ENCODE data around the gene PTK7. TPM values are rescaled to one million over a fixed set of nuclear protein-coding genes. Genes with fewer than 3 reads are reported as not detected.

PTK7 gene
- total and polyA plus RNA-seq, 2 experiments from 2014 or later, result 75.8 to 115 TPM

DNA sequence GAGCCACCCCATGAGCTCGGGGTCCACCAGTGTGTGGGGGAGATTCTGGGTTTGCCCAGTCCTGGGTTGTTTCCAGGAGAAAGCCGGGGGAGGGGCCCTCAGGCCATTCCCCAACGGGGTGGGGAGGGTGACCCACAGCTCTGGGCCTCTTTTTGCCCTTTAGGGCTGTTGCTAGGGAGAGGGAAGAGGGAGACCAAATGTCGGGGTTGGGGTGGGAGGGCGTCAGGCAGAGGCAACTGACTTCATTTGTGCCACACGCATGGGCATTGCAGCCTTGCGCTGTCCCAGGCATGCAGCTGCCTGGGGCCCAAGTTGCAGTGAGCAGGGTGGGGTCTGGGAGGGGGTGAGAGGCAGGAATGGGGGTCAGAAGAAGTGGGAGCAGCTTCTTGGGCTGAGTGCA is 103.9 kb downstream of the PTK7 start:
- no peak for DNase-seq (ENCODE audit: low read depth in 1 of 2, low spot score in 1 of 2)
- no peak for TF ChIP-seq CTCF (IDR thresholded peaks at IDR 0.05; ENCODE audit: low read depth, low read length)
- H3K36me3 ChIP-seq, result peaks cover 49% of the 10 kb centered on the region

GRCh38 chr6:43180985-43181384 is 104.9 kb downstream of the PTK7 start:
- Histone ChIP-seq H3K27ac (peak overlapping the region; percentile 83), H3K4me3 (no peak overlapping the region)

More for the DNA sequence above, 103.9 kb downstream of the PTK7 start:
- H3K27me3 ChIP-seq, result no peaks in the 10 kb centered on the region
- H3K4me3 ChIP-seq, result no peak overlapping the region
- no peaks in the 10 kb centered on the region for H3K9me3 ChIP-seq (ENCODE audit: low read depth)
- peaks cover 4% of the 10 kb centered on the region for H3K4me1 ChIP-seq (ENCODE audit: low read depth)
- peak overlapping the region; percentile 83 for H3K27ac ChIP-seq

DNA sequence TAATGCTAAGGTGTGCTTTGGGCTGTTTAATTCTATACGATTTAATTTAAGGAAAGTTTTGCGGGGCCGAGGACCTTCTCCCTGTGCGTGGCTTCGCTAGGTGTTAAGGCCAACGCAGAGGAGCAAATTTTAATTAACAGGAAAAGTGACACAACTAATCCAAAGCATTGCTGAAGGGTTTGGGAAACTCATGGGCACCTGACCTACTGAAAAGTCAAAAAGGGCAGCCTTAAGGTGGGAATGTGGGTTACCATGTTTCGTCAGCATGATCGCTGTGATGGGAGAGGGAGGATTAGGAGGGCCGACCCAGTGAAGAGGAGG is 105.5 kb downstream of the PTK7 start:
- Histone ChIP-seq H3K27me3 (no peaks in the 10 kb centered on the region), H3K9me3 (ENCODE audit: low read depth) (no peaks in the 10 kb centered on the region), H3K27ac (peak overlapping the region; percentile 83), H3K4me3 (peak overlapping the region; percentile 73), H3K4me1 (ENCODE audit: low read depth) (peaks cover 3% of the 10 kb centered on the region), H3K36me3 (peaks cover 34% of the 10 kb centered on the region)
- TF ChIP-seq CTCF (IDR thresholded peaks at IDR 0.05; ENCODE audit: low read depth, low read length), result no peak
- DNase-seq (ENCODE audit: low read depth in 1 of 2, low spot score in 1 of 2), result no peak

More at GRCh38 chr6:43180985-43181384, 104.9 kb downstream of the PTK7 start:
- H3K9me3 ChIP-seq (ENCODE audit: low read depth), result no peaks in the 10 kb centered on the region
- no peaks in the 10 kb centered on the region for H3K27me3 ChIP-seq
- H3K4me1 ChIP-seq (ENCODE audit: low read depth), result peaks cover 3% of the 10 kb centered on the region
- no peak for DNase-seq (ENCODE audit: low read depth in 1 of 2, low spot score in 1 of 2)
- peaks cover 40% of the 10 kb centered on the region for H3K36me3 ChIP-seq
- TF ChIP-seq CTCF (IDR thresholded peaks at IDR 0.05; ENCODE audit: low read depth, low read length), result no peak

- no peak for TF ChIP-seq CTCF (IDR thresholded peaks at IDR 0.05; ENCODE audit: low read depth, low read length)
- DNase-seq (ENCODE audit: low read depth in 1 of 2, low spot score in 1 of 2), result peak; percentile 82 to 89
- Histone ChIP-seq H3K4me1 (ENCODE audit: low read depth) (peaks cover 3% of the 10 kb centered on the region), H3K27me3 (no peaks in the 10 kb centered on the region), H3K4me3 (peak within 1 kb of the TSS; percentile 73), H3K36me3 (peaks cover 30% of the 10 kb centered on the region), H3K27ac (peak within 1 kb of the TSS; percentile 83), H3K9me3 (ENCODE audit: low read depth) (no peaks in the 10 kb centered on the region)
These were observed 106.1 kb downstream of the PTK7 start, which contains the start of gene CUL9 for GRCh38 chr6:43181942-43182860. Gene CUL9 (plus strand): TSS chr6:43182196. CDS start chr6:43184311, 2,115 bp downstream.

DNA sequence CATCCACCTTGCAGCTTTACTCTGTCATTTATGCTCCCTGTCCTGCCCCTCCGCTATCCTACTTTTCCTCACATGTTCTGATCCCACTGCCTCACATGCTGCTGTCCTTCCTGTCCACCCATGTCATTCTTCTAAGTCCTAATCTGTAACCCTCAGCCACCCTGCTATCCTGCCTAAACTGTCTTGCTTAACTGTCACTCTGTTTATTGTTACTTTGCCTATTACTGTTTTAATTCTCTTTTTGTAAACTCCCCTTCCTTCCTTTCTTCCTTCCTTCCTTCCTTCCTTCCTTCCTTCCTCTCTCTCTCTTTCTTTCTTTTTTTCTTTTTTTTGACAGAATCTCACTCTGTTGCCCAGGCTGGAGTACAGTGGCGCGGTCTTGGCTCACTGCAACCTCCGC is 107.3 kb downstream of the PTK7 start:
- H3K36me3 ChIP-seq, result peaks cover 18% of the 10 kb centered on the region
- H3K27ac ChIP-seq, result no peak overlapping the region
- no peaks in the 10 kb centered on the region for H3K27me3 ChIP-seq

More for the DNA sequence above, 107.3 kb downstream of the PTK7 start:
- no peak for TF ChIP-seq CTCF (IDR thresholded peaks at IDR 0.05; ENCODE audit: low read depth, low read length)
- no peak for DNase-seq (ENCODE audit: low read depth in 1 of 2, low spot score in 1 of 2)
- Histone ChIP-seq H3K4me1 (ENCODE audit: low read depth) (peaks cover 3% of the 10 kb centered on the region), H3K9me3 (ENCODE audit: low read depth) (no peaks in the 10 kb centered on the region), H3K4me3 (no peak overlapping the region)
